ENCODE results near the gene EOGT. TPM values are rescaled to one million over a fixed set of nuclear protein-coding genes. Genes with fewer than 3 reads are reported as not detected.

Gene EOGT
- total RNA-seq, 2 experiments from 2014 or later, result 5.9 to 10.8 TPM

DNA sequence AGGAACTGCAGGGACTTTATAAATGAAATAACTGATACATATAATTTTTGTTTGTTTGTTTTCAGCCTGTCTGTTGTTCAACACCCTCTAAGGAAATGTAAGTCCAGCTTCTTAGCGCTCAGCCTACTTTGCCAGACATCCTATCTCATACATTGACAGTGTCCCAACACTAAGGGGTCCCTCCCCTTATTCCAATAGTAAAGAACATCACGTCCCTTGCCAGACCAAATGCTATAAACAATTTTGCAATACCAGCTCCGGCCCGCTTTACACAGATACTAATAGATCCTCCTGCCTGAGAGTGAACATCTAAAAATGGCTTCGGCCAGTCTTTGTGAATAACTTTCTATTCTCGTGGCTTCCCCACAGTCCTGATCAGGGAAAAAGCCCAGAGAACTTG is 76.6 kb downstream of the EOGT start:
- Histone ChIP-seq H3K4me1 (ENCODE audit: insufficient read depth, low read length, poor library complexity, severe bottlenecking) (no peaks in the 10 kb centered on the region), H3K4me3 (ENCODE audit: low read depth, low read length, poor library complexity, severe bottlenecking) (no peak overlapping the region), H3K4me2 (ENCODE audit: low read length) (no peak overlapping the region), H2AFZ (ENCODE audit: low read length) (no peak overlapping the region), H3K36me3 (ENCODE audit: insufficient read depth, low read length) (no peaks in the 10 kb centered on the region), H4K20me1 (ENCODE audit: insufficient read depth, low read length) (no peaks in the 10 kb centered on the region), H3K27ac (ENCODE audit: low read depth, low read length, poor library complexity, severe bottlenecking) (no peak overlapping the region), H3K79me2 (ENCODE audit: insufficient read depth, low read depth, low read length) (no peaks in the 10 kb centered on the region), H3K9me2 (ENCODE audit: insufficient read depth, low read length) (no peaks in the 10 kb centered on the region), H3K9me3 (ENCODE audit: low read length) (no peaks in the 10 kb centered on the region)
- intact Hi-C loops (cut with micrococcal nuclease; ENCODE audit: unreplicated experiment), result no loop called here
- CTCF ChIA-PET (ENCODE audit: unreplicated experiment), result no interaction called here
- TF ChIP-seq EZH2phosphoT487 (IDR thresholded peaks at IDR 0.05; ENCODE audit: borderline replicate concordance, low read depth, low read length), result no peak
- TF ChIP-seq, protein P1, sequence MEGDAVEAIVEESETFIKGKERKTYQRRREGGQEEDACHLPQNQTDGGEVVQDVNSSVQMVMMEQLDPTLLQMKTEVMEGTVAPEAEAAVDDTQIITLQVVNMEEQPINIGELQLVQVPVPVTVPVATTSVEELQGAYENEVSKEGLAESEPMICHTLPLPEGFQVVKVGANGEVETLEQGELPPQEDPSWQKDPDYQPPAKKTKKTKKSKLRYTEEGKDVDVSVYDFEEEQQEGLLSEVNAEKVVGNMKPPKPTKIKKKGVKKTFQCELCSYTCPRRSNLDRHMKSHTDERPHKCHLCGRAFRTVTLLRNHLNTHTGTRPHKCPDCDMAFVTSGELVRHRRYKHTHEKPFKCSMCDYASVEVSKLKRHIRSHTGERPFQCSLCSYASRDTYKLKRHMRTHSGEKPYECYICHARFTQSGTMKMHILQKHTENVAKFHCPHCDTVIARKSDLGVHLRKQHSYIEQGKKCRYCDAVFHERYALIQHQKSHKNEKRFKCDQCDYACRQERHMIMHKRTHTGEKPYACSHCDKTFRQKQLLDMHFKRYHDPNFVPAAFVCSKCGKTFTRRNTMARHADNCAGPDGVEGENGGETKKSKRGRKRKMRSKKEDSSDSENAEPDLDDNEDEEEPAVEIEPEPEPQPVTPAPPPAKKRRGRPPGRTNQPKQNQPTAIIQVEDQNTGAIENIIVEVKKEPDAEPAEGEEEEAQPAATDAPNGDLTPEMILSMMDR (conservative IDR thresholded peaks at IDR 0.05; ENCODE audit: low read length), result no peak
- DNase-seq (ENCODE audit: low spot score), result no peak
- no TSS peak for BruUV-seq (replicated peaks)
- POLR2A ChIA-PET, result no interaction called here

DNA sequence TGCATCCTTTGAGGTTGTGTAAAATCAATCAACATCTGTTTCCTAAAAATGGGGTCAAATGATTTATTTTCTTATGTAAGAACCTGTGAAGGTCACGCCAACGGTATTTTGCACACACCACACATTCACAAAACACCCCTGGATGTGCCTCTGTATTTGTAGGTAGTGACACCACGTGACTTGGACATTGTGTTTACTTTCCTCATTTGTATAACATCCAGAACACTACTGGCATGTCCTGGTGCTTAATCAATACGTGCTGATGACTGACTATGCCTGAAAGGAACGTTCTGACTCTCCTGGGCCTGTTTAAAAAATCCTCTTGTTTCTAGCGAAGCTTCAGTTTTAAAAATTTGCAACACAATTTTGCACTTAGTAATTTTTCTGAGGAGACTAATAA is 77.7 kb downstream of the EOGT start:
- no peak overlapping the region for H2AFZ ChIP-seq (ENCODE audit: low read length)
- ChIA-PET POLR2A (no interaction called here), CTCF (ENCODE audit: unreplicated experiment) (no interaction called here)
- H3K4me1 ChIP-seq (ENCODE audit: insufficient read depth, low read length, poor library complexity, severe bottlenecking), result no peaks in the 10 kb centered on the region
- TF ChIP-seq EZH2phosphoT487 (IDR thresholded peaks at IDR 0.05; ENCODE audit: borderline replicate concordance, low read depth, low read length), result no peak
- TF ChIP-seq, protein P1 (conservative IDR thresholded peaks at IDR 0.05; ENCODE audit: low read length), result no peak
- no TSS peak for BruUV-seq (replicated peaks)
- H4K20me1 ChIP-seq (ENCODE audit: insufficient read depth, low read length), result no peaks in the 10 kb centered on the region
- no peaks in the 10 kb centered on the region for H3K9me3 ChIP-seq (ENCODE audit: low read length)
- no peak for DNase-seq (ENCODE audit: low spot score)
- H3K4me2 ChIP-seq (ENCODE audit: low read length), result no peak overlapping the region
- H3K9me2 ChIP-seq (ENCODE audit: insufficient read depth, low read length), result no peaks in the 10 kb centered on the region
- no peaks in the 10 kb centered on the region for H3K36me3 ChIP-seq (ENCODE audit: insufficient read depth, low read length)
- no peaks in the 10 kb centered on the region for H3K79me2 ChIP-seq (ENCODE audit: insufficient read depth, low read depth, low read length)
- intact Hi-C loops (cut with micrococcal nuclease; ENCODE audit: unreplicated experiment), result no loop called here
- no peak overlapping the region for H3K4me3 ChIP-seq (ENCODE audit: low read depth, low read length, poor library complexity, severe bottlenecking)
- no peak overlapping the region for H3K27ac ChIP-seq (ENCODE audit: low read depth, low read length, poor library complexity, severe bottlenecking)

DNA sequence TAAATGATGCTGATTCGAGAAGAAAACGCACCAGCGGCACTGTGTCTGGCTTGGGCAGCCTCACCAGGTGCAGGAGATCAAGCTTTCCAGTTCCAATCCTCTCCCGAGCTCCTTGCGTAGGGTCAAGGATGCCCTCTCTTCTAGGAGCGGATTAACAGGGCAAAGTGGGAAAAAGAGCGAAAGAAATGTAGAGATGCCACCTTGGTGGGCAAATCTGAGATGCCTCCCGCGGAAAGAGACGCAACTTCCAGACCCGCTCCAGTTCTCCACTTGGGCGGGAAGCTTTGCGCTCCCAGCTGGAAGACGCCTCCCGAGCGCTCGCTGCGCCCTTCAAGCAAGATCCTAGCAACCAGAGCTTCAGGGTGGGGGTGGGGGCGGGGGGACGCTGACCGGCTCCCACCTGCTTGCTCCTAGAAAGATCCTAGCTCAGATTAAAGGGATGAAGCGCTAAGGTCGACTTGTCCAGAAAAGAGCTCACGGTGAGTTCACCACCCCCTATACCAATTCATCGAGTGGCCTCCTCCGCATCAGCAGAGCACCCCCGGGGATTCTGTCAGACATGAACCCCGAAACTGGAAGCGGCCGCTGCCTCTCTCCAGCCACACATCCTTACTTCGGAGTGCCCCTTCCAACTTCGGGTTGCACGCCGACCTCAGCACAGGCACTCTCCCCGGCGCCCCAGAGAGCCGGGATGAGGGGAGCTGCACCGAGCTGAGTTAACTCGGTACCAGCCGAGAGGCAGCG is 81.9 kb downstream of the EOGT start:
- ChIA-PET POLR2A (no interaction called here), CTCF (ENCODE audit: unreplicated experiment) (no interaction called here)
- Histone ChIP-seq H2AFZ (ENCODE audit: low read length) (no peak overlapping the region), H3K4me2 (ENCODE audit: low read length) (no peak overlapping the region), H3K9me2 (ENCODE audit: insufficient read depth, low read length) (no peaks in the 10 kb centered on the region), H3K4me3 (ENCODE audit: low read depth, low read length, poor library complexity, severe bottlenecking) (no peak overlapping the region), H3K27ac (ENCODE audit: low read depth, low read length, poor library complexity, severe bottlenecking) (no peak overlapping the region), H3K36me3 (ENCODE audit: insufficient read depth, low read length) (no peaks in the 10 kb centered on the region), H4K20me1 (ENCODE audit: insufficient read depth, low read length) (no peaks in the 10 kb centered on the region), H3K79me2 (ENCODE audit: insufficient read depth, low read depth, low read length) (no peaks in the 10 kb centered on the region), H3K4me1 (ENCODE audit: insufficient read depth, low read length, poor library complexity, severe bottlenecking) (no peaks in the 10 kb centered on the region), H3K9me3 (ENCODE audit: low read length) (no peaks in the 10 kb centered on the region)
- TF ChIP-seq, protein P1 (conservative IDR thresholded peaks at IDR 0.05; ENCODE audit: low read length), result no peak
- TF ChIP-seq EZH2phosphoT487 (IDR thresholded peaks at IDR 0.05; ENCODE audit: borderline replicate concordance, low read depth, low read length), result no peak
- intact Hi-C loops (cut with micrococcal nuclease; ENCODE audit: unreplicated experiment), result no loop called here
- no TSS peak for BruUV-seq (replicated peaks)
- DNase-seq (ENCODE audit: low spot score), result no peak
